IMR-90 (cell line): Measurements from ENCODE around the gene LMOD1. TPM values are rescaled to one million over a fixed set of nuclear protein-coding genes. Genes with fewer than 3 reads are reported as not detected.

Experiments
- ATAC-seq: fragments of 200-7000 bp; cut with Tn5 transposase; 2 replicates; pipeline ENCODE4 v1.9.1; 2020; ENCODE audit warnings: low read depth, mild to moderate bottlenecking, moderate library complexity
- BruUV-seq: library from RNA; stranded (reverse); fragments of 400-500 nt; replicated peaks from 2 replicates; lab custom pipeline; 2021; lab: Mats Ljungman, UMichigan
- CTCF ChIA-PET: fragments of 300-600 bp; formaldehyde crosslinking; extraction: SDS; loops from one replicate; lab custom pipeline; 2021; ENCODE audit warnings: antibody characterized with exemption; lab: Yijun Ruan, JAX
- POLR2A ChIA-PET: fragments of 300-600 bp; sonication (Branson Sonifier 250); formaldehyde crosslinking; loops from one replicate; lab custom pipeline; 2022; ENCODE audit warnings: antibody characterized with exemption; ENCODE audit not compliant: unreplicated experiment; lab: Charles Lee
- DNase-seq: peaks from one replicate; pipeline ENCODE4 v3.0.0; 2013
- H2AFZ ChIP-seq: replicated peaks from 2 replicates; pipeline ENCODE3; 2013; ENCODE audit warnings: low read length, mild to moderate bottlenecking; ENCODE audit not compliant: poor library complexity
- H2AK5ac ChIP-seq: 2 replicates; pipeline ENCODE4 v1.6.1; 2013; ENCODE audit warnings: low read depth, low read length, inconsistent platforms
- H2AK9ac ChIP-seq: replicated peaks from 2 replicates; pipeline ENCODE3; 2013; ENCODE audit warnings: mild to moderate bottlenecking, low read depth, low read length, moderate library complexity; ENCODE audit not compliant: poor library complexity
- H2BK120ac ChIP-seq: 2 replicates; pipeline ENCODE4 v1.6.1; 2013; ENCODE audit warnings: low read depth, low read length, inconsistent platforms
- H2BK15ac ChIP-seq: 3 replicates; pipeline ENCODE4 v1.6.1; 2013; ENCODE audit warnings: low read depth, low read length, inconsistent platforms
- H2BK20ac ChIP-seq: 2 replicates; pipeline ENCODE4 v1.6.1; 2013; ENCODE audit warnings: low read depth, mild to moderate bottlenecking, inconsistent platforms, low read length, moderate library complexity
- H2BK5ac ChIP-seq: 2 replicates; pipeline ENCODE4 v1.6.1; 2013; ENCODE audit warnings: mild to moderate bottlenecking, low read depth, low read length, inconsistent platforms; ENCODE audit not compliant: poor library complexity, severe bottlenecking
- H3K14ac ChIP-seq: replicated peaks from 2 replicates; pipeline ENCODE4 v1.6.1; 2013; ENCODE audit warnings: low read depth, low read length, inconsistent platforms
- H3K18ac ChIP-seq: 2 replicates; pipeline ENCODE4 v1.6.1; 2013; ENCODE audit warnings: low read depth, low read length, control low read depth
- H3K23ac ChIP-seq: 2 replicates; pipeline ENCODE4 v1.6.1; 2013; ENCODE audit warnings: low read depth, low read length, inconsistent platforms
- H3K27ac ChIP-seq: 2 replicates; pipeline ENCODE4 v1.5.1; 2013; ENCODE audit warnings: mild to moderate bottlenecking, control low read depth, low read length; ENCODE audit not compliant: insufficient read depth
- H3K27me3 ChIP-seq: 2 replicates; pipeline ENCODE4 v1.6.1; 2013; ENCODE audit warnings: low read length; ENCODE audit not compliant: control insufficient read depth, insufficient read depth
- H3K36me3 ChIP-seq: 2 replicates; pipeline ENCODE4 v1.6.1; 2013; ENCODE audit warnings: low read length, mixed read lengths; ENCODE audit not compliant: control insufficient read depth, insufficient read depth
- H3K4ac ChIP-seq: 2 replicates; pipeline ENCODE4 v1.6.1; 2013; ENCODE audit warnings: low read depth, low read length, inconsistent platforms
- H3K4me1 ChIP-seq: 2 replicates; pipeline ENCODE4 v1.6.1; 2013; ENCODE audit warnings: low read length, mixed read lengths; ENCODE audit not compliant: control insufficient read depth, insufficient read depth
- H3K4me2 ChIP-seq: 2 replicates; pipeline ENCODE4 v1.6.1; 2013; ENCODE audit warnings: low read depth, mild to moderate bottlenecking, control low read depth, low read length, moderate library complexity
- H3K4me3 ChIP-seq: 2 replicates; pipeline ENCODE4 v1.5.1; 2013; ENCODE audit warnings: low read depth, mild to moderate bottlenecking, control low read depth, low read length, moderate library complexity; ENCODE audit not compliant: insufficient read depth
- H3K56ac ChIP-seq: 2 replicates; pipeline ENCODE4 v1.6.1; 2013; ENCODE audit warnings: low read length, inconsistent platforms; ENCODE audit not compliant: insufficient read depth; ENCODE audit errors: extremely low read depth
- H3K79me1 ChIP-seq, 2 experiments: 2 replicates each; pipeline ENCODE4 v1.6.1; 2013; ENCODE audit warnings: low read length in 2 of 2, inconsistent platforms in 1 of 2, low read depth in 1 of 2
- H3K9ac ChIP-seq: 2 replicates; pipeline ENCODE4 v1.6.1; 2013; ENCODE audit warnings: low read depth, low read length, control low read depth
- H3K9me1 ChIP-seq: 2 replicates; pipeline ENCODE4 v1.6.1; 2013; ENCODE audit warnings: low read length, inconsistent platforms; ENCODE audit not compliant: insufficient read depth
- H3K9me3 ChIP-seq: 2 replicates; pipeline ENCODE4 v1.6.1; 2013; ENCODE audit warnings: low read length; ENCODE audit not compliant: control insufficient read depth, insufficient read depth
- H4K20me1 ChIP-seq: 2 replicates; pipeline ENCODE4 v1.6.1; 2013; ENCODE audit warnings: low read length, inconsistent platforms; ENCODE audit not compliant: insufficient read depth
- H4K5ac ChIP-seq: 2 replicates; pipeline ENCODE4 v1.6.1; 2013; ENCODE audit warnings: mild to moderate bottlenecking, low read depth, low read length, control low read depth
- H4K8ac ChIP-seq, 2 experiments: 2 replicates each; pipeline ENCODE4 v1.6.1; 2013; ENCODE audit warnings: low read depth in 2 of 2, low read length in 2 of 2, control low read depth in 1 of 2, inconsistent platforms in 1 of 2
- H4K91ac ChIP-seq: 2 replicates; pipeline ENCODE4 v1.6.1; 2013; ENCODE audit warnings: low read depth, low read length, inconsistent platforms; ENCODE audit not compliant: insufficient read depth
- CEBPB ChIP-seq: IDR thresholded peaks from 2 replicates; pipeline ENCODE4 v1.6.1; 2012; ENCODE audit warnings: low read depth, low read length, improper control_type of control experiment
- FOS ChIP-seq: fragments of 150-350 bp; IDR thresholded peaks from 2 replicates; pipeline ENCODE4 v1.6.1; 2016; ENCODE audit warnings: low read depth, low read length
- MAFK ChIP-seq: IDR thresholded peaks from 2 replicates; pipeline ENCODE4 v1.6.1; 2012; ENCODE audit warnings: low read depth, low read length, improper control_type of control experiment
- MAZ ChIP-seq: IDR thresholded peaks from 2 replicates; pipeline ENCODE4 v1.6.1; 2012; ENCODE audit warnings: low read depth, mild to moderate bottlenecking, low read length, improper control_type of control experiment, moderate library complexity, borderline replicate concordance
- POLR2A ChIP-seq: IDR thresholded peaks from 2 replicates; pipeline ENCODE4 v1.6.1; 2012; ENCODE audit warnings: mild to moderate bottlenecking, low read depth, low read length
- whole genome bisulfite sequencing, 2 experiments: methylation state at CpG; one replicate each; pipeline versions ENCODE4 v1.1.5 to v1.1.7; 2013; ENCODE audit warnings: missing lambda C conversion rate in 2 of 2; ENCODE audit not compliant: insufficient read length in 1 of 2; ENCODE audit errors: extremely low coverage in 2 of 2; 5-methylcytosine and 5-hydroxymethylcytosine counted together
- dilution Hi-C: fragments of 300-500 bp; cut with HindIII; formaldehyde crosslinking; loops from one replicate; pipeline ENCODE4 v1.14.3; 2018; ENCODE audit warnings: low sequenced_read_pairs; ENCODE audit not compliant: unreplicated experiment
- in situ Hi-C: fragments of 300-500 bp; cut with MboI; formaldehyde crosslinking; loops from 3 replicates; pipeline ENCODE4 v1.14.3; 2019; ENCODE audit warnings: low sequenced_read_pairs, inconsistent platforms, mixed read lengths
- intact Hi-C: fragments of 100-400 bp; cut with micrococcal nuclease; formaldehyde crosslinking; loops from 2 replicates; pipeline ENCODE4 v1.10.0; 2022
- polyA plus RNA-seq, 3 experiments: library from polyadenylated mRNA; depleted of rRNA; stranded (reverse); fragments of >200 nt; gene quantifications; 2 replicates each; pipeline ENCODE4 v1.2.3, GENCODE V29; 2012; ENCODE audit warnings: low replicate concordance in 1 of 3
- total RNA-seq: library from RNA; depleted of rRNA; stranded (reverse); fragments of >200 nt; gene quantifications from 2 replicates; pipeline ENCODE4 v1.2.3, GENCODE V29; 2012

The LMOD1 gene
- total and polyA plus RNA-seq, 2 of the 4 experiments (the other 2 are of a cell fraction) = 51.7 to 53.2 TPM

GRCh38 chr1:201912832-201913231 is 33.5 kb downstream of the LMOD1 start:
- H3K4ac ChIP-seq = peak overlapping the region; percentile 91
- peak overlapping the region; percentile 97 for H2BK20ac ChIP-seq
- H4K5ac ChIP-seq = peak overlapping the region; percentile 93
- intact Hi-C loops (no loop called here), in situ Hi-C loops (no loop called here), dilution Hi-C loops (no loop called here)
- peak overlapping the region; percentile 94 for H3K23ac ChIP-seq
- H4K91ac ChIP-seq = peak overlapping the region; percentile 71
- no peaks in the 10 kb centered on the region for H3K27me3 ChIP-seq
- H2BK5ac ChIP-seq = peak overlapping the region; percentile 73
- 83% methylated on average over 1 of the region's 5 CpGs; no CpG with 5 or more reads in 1 of the 2 experiments for WGBS, 2 experiments
- DNase-seq (peak; percentile 73), ATAC-seq (peak; percentile 53)
- peak overlapping the region; percentile 88 for H2AK5ac ChIP-seq
- H2BK120ac ChIP-seq = peak overlapping the region; percentile 96
- peak overlapping the region; percentile 11; the same call in 1 of the 2 replicates for H3K9ac ChIP-seq
- peak overlapping the region; percentile 96 for H3K14ac ChIP-seq
- peaks cover 19% of the 10 kb centered on the region for H3K36me3 ChIP-seq
- H2AFZ ChIP-seq = peak overlapping the region; percentile 6
- peak overlapping the region; percentile 87 for H3K18ac ChIP-seq
- peak overlapping the region; percentile 39; the same call in 2 of the 3 replicates for H2BK15ac ChIP-seq
- H3K4me3 ChIP-seq = no peak overlapping the region
- peaks cover 36% of the 10 kb centered on the region for H3K4me1 ChIP-seq
- H3K4me2 ChIP-seq = 0 out of 2 replicates have a peak overlapping the region, but pooled peaks have one; percentile 15
- H3K9me1 ChIP-seq = peaks cover 45% of the 10 kb centered on the region
- H2AK9ac ChIP-seq = peak overlapping the region; percentile 93
- ChIA-PET POLR2A (no interaction called here), CTCF (interaction anchor here (1.9 kb wide), 1 partner anchor 17 kb away, joined by 5 read pairs; no protein-coding TSS in a partner anchor)
- H4K8ac ChIP-seq = peak overlapping the region; percentile 36 to 80; a peak in 3 of 4 replicates
- H4K20me1 ChIP-seq = peaks cover 5% of the 10 kb centered on the region; the same call in 1 of the 2 replicates
- H3K27ac ChIP-seq = peak overlapping the region; percentile 38; the same call in 1 of the 2 replicates
- H3K9me3 ChIP-seq = no peaks in the 10 kb centered on the region
- no TSS peak for BruUV-seq
- H3K56ac ChIP-seq = peak overlapping the region; percentile 48; the same call in 1 of the 2 replicates
- H3K79me1 ChIP-seq = peaks cover 34 to 81% of the 10 kb centered on the region in 2 experiments
- TF ChIP-seq FOS (no peak), POLR2A (no peak), CEBPB (no peak), MAFK (no peak), MAZ (no peak; the same call in 1 of the 2 replicates)
